Vagina (tissue), 2 donors: Measurements from ENCODE around the gene FCMR.

Experiments used
- POLR2A ChIP-seq, 2 donors: fragments of 450-650 bp; IDR thresholded peaks; one replicate each; pipeline ENCODE4 v1.6.1; 2017; ENCODE audit warnings: antibody characterized with exemption in 2 of 2, mild to moderate bottlenecking in 2 of 2, moderate library complexity in 2 of 2
- POLR2AphosphoS5 ChIP-seq, 2 donors: sonication (generic); formaldehyde crosslinking; IDR thresholded peaks; one replicate each; pipeline ENCODE4 v1.9.0; 2017; ENCODE audit warnings: antibody characterized with exemption in 2 of 2, mild to moderate bottlenecking in 2 of 2, low read depth in 1 of 2; ENCODE audit not compliant: insufficient read depth in 1 of 2
- TF ChIP-seq, protein P1 (sequence below), 3 experiments: fragments of 450-650 bp in 2 of 3; fragments of 200-600 bp in 1 of 3; sonication (generic) in 1 of 3; IDR thresholded peaks; one replicate each; pipeline ENCODE4 v1.5.1; 2017 to 2019; ENCODE audit warnings: antibody characterized with exemption in 3 of 3, mild to moderate bottlenecking in 2 of 3, moderate library complexity in 2 of 3

DNA sequence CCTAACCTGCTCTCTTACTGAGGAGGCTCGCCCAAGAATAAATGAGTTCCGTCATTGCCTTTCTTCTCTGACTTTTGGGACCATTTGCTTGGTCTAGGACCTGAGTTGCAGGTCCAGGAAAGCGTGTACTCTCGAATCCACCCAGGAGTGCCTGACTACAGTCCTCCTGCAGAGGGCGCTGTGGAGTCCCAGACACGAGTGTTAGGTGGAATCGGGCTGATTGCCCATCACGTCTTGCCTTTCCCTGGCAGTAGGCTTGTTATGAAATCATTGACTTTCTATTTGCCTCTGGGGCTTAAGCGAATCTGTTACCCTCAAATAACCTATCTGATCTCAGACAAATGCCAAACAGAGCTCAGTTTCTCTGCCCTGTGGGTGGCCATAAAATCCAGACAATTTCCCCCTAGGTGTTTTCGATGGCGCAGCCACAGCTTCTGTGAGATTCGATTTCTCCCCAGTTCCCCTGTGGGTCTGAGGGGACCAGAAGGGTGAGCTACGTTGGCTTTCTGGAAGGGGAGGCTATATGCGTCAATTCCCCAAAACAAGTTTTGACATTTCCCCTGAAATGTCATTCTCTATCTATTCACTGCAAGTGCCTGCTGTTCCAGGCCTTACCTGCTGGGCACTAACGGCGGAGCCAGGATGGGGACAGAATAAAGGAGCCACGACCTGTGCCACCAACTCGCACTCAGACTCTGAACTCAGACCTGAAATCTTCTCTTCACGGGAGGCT, 56.6 kb downstream of the FCMR start, which contains the start of gene IL20:
- TF ChIP-seq POLR2AphosphoS5 (IDR thresholded peaks at IDR 0.05; ENCODE audit: insufficient read depth in 1 of 2, low read depth in 1 of 2) (peak in 1 of 2 donors; percentile 40), POLR2A (IDR thresholded peaks at IDR 0.05) (no peak)
- TF ChIP-seq, protein P1, sequence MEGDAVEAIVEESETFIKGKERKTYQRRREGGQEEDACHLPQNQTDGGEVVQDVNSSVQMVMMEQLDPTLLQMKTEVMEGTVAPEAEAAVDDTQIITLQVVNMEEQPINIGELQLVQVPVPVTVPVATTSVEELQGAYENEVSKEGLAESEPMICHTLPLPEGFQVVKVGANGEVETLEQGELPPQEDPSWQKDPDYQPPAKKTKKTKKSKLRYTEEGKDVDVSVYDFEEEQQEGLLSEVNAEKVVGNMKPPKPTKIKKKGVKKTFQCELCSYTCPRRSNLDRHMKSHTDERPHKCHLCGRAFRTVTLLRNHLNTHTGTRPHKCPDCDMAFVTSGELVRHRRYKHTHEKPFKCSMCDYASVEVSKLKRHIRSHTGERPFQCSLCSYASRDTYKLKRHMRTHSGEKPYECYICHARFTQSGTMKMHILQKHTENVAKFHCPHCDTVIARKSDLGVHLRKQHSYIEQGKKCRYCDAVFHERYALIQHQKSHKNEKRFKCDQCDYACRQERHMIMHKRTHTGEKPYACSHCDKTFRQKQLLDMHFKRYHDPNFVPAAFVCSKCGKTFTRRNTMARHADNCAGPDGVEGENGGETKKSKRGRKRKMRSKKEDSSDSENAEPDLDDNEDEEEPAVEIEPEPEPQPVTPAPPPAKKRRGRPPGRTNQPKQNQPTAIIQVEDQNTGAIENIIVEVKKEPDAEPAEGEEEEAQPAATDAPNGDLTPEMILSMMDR (IDR thresholded peaks at IDR 0.05) = peak in 1 of 3 experiments; percentile 57
